ENCODE results near the gene XG.

DNA sequence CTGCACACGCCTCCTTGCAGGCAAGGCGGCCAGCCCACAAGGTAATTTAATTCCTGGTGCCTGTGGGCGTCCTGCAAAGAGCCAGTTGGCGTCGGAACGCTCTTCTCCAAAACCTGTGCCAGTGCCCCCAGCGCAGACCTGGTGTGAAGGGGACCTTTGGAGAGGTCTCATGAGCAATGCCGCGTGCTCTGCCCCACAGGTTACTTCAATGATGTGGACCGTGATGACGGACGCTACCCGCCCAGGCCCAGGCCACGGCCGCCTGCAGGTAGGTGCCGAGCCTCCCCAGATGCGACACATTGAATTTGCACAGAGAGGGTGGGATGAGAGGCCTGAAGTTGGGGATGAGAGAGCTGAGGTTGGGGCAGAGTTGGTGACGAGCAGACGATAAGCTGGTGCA lies 42.5 kb downstream of the XG start:
- TF ChIP-seq, protein P1, sequence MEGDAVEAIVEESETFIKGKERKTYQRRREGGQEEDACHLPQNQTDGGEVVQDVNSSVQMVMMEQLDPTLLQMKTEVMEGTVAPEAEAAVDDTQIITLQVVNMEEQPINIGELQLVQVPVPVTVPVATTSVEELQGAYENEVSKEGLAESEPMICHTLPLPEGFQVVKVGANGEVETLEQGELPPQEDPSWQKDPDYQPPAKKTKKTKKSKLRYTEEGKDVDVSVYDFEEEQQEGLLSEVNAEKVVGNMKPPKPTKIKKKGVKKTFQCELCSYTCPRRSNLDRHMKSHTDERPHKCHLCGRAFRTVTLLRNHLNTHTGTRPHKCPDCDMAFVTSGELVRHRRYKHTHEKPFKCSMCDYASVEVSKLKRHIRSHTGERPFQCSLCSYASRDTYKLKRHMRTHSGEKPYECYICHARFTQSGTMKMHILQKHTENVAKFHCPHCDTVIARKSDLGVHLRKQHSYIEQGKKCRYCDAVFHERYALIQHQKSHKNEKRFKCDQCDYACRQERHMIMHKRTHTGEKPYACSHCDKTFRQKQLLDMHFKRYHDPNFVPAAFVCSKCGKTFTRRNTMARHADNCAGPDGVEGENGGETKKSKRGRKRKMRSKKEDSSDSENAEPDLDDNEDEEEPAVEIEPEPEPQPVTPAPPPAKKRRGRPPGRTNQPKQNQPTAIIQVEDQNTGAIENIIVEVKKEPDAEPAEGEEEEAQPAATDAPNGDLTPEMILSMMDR (IDR thresholded peaks at IDR 0.05; ENCODE audit: low read depth, low read length, poor library complexity, severe bottlenecking) = no peak
- no peak for TF ChIP-seq EZH2phosphoT487 (IDR thresholded peaks at IDR 0.05; ENCODE audit: borderline replicate concordance, low read length)

Data from DOHH2 (cell line).